Subcutaneous abdominal adipose tissue (tissue), 5 donors: ENCODE data around the gene MAP3K13.
"Not testable (repeated sequence)": the region's sequence is repeated elsewhere in the genome, so short reads cannot be mapped to it uniquely, and the experiment has no call there.

Source experiments
- H3K27ac ChIP-seq: one replicate; pipeline ENCODE4 v1.7.0; 2013; ENCODE audit warnings: low read depth, mild to moderate bottlenecking, inconsistent platforms, low read length, moderate library complexity
- H3K27me3 ChIP-seq, 5 donors: one replicate each; pipeline ENCODE4 v1.7.0; 2013; ENCODE audit warnings: low read length in 5 of 5, inconsistent platforms in 1 of 5; ENCODE audit not compliant: control insufficient read depth in 5 of 5, insufficient read depth in 4 of 5
- H3K36me3 ChIP-seq, 5 donors: one replicate each; pipeline ENCODE4 v1.7.0; 2013; ENCODE audit warnings: low read length in 5 of 5; ENCODE audit not compliant: control insufficient read depth in 5 of 5, insufficient read depth in 5 of 5
- H3K4me1 ChIP-seq, 5 donors: one replicate each; pipeline ENCODE4 v1.7.0; 2013; ENCODE audit warnings: low read length in 5 of 5, mild to moderate bottlenecking in 3 of 5, moderate library complexity in 1 of 5; ENCODE audit not compliant: control insufficient read depth in 5 of 5, insufficient read depth in 5 of 5
- H3K4me3 ChIP-seq, 5 donors: one replicate each; pipeline ENCODE4 v1.7.0; 2013; ENCODE audit warnings: low read length in 5 of 5, low read depth in 1 of 5
- H3K9ac ChIP-seq, 5 donors: one replicate each; pipeline ENCODE4 v1.7.0; 2013; ENCODE audit warnings: low read length in 5 of 5, mild to moderate bottlenecking in 4 of 5, moderate library complexity in 3 of 5
- H3K9me3 ChIP-seq, 5 donors: one replicate each; pipeline ENCODE4 v1.7.0; 2013; ENCODE audit warnings: low read length in 5 of 5; ENCODE audit not compliant: control insufficient read depth in 5 of 5
- donor health status: healthy.
- donor health status: healthy.
- donor health status: healthy.
- donor health status: healthy.
- donor health status: healthy.

MAP3K13 gene

DNA sequence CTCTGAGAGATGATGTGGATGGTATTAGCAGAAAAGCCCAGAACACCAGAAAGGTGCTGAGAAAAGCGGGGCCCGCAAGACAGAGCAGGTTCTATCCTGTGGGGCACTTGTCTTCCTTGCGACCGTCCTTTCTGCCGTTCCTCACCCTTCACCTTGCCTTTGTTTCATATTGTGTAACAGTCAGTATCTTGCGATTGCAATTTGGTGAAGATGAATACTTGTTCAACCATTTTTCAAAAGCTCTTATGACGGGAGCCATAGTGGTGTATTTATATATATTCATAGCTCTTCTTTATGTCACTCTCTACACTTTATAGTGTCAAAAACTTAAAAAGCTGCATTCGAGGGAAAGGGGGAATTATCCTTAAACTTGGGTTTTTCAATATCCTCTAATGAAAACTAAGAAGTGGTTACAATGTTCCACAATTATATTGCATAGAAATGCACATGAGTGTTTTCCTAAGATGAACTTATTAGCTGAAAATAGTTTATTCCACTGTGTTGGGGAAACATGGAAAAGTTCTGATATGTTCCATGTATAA, 797 bp downstream of the MAP3K13 start:
- H3K27me3 ChIP-seq = no peaks in the 10 kb centered on the region
- H3K27ac ChIP-seq = peak overlapping the region; percentile 94
- H3K9me3 ChIP-seq = no peaks in the 10 kb centered on the region
- no peaks in the 10 kb centered on the region for H3K36me3 ChIP-seq
- peaks cover 0 to 25% (median 19%) of the 10 kb centered on the region in 5 donors for H3K4me1 ChIP-seq
- peak overlapping the region; percentile 73 to 98 (median 93) for H3K9ac ChIP-seq
- peak overlapping the region; percentile 78 to 95 (median 95) for H3K4me3 ChIP-seq

DNA sequence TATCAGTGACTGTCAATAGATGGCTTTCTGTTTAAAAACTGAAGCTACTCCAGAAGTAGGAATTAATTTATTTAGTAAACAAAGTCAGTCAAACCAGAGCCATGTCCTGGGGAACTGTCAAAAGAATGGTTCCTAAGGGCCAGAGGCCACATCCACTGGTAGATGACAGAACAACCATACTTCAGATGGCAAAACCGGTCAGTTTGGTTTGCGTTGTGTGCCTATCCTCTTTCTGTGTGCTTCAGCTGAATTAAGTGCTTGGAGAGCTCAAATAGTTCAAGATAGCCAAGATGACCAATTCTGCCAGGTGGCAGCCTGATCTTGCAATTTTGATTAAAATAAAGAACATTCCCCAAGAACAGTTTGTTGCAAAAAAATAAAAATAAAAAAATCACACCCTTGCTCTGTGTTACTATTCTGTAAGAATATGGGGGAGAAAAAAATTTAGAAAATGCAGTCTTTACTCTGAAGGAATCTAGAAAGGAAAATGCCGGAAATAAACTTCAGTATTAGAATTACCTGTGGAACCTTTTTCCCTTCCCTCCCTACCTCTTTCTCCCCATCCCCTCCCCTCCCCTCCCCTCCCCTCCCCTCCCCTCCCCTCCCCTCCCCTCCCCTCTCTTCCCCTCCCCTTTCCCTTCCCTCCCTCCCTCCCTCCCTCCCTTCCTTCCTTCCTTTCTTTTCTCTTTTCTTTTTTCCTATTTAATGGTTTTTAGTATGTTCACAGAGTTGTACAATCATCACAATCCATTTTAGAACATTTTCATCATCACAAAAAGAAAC, 2.5 kb downstream of the MAP3K13 start:
- H3K36me3 ChIP-seq = no peaks in the 10 kb centered on the region

DNA sequence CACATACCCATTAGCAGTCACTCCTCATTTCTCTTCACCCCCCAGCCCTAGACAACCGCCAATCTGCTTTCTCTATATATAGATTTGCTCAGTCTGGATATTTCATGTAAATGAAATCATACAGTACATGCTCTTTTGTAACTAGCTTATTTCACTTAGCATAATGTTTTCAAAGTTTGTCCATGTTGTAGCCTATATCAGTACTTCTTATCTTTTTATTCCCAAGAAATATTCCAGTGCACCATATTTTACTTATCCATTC, 3.1 kb downstream of the MAP3K13 start:
- H3K9me3 ChIP-seq = no peaks in the 10 kb centered on the region
- H3K4me1 ChIP-seq = peaks cover 0 to 25% (median 19%) of the 10 kb centered on the region in 5 donors
- H3K36me3 ChIP-seq = no peaks in the 10 kb centered on the region
- H3K27me3 ChIP-seq = no peaks in the 10 kb centered on the region
- no peak overlapping the region for H3K27ac ChIP-seq
- H3K4me3 ChIP-seq = no peak overlapping the region
- H3K9ac ChIP-seq = no peak overlapping the region

More for the DNA sequence above, 2.5 kb downstream of the MAP3K13 start:
- Histone ChIP-seq H3K4me3 (no peak overlapping the region), H3K4me1 (peaks cover 0 to 25% (median 19%) of the 10 kb centered on the region in 5 donors), H3K9ac (peak overlapping the region in 1 of 5 donors; percentile 28), H3K27ac (peak overlapping the region; percentile 40), H3K27me3 (no peaks in the 10 kb centered on the region), H3K9me3 (no peaks in the 10 kb centered on the region)

DNA sequence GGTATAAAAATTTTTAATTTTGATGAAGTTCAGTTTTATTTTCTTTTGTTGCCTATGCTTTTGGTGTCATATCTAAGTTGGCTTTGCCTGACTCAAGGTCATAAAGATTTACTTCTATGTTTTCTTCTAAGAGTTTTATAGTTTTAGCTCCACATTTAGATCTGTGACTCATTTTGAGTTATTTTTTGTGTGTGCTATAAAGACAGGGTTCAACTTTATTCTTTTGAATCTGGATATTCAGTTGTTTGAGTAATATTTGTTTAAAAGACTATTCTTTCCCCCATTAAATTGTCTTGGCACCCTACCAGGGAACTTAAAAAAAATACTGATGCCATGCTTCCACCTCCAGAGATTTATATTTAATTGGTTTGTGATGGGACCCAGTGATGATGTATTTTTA, 4.0 kb downstream of the MAP3K13 start:
- no peaks in the 10 kb centered on the region for H3K27me3 ChIP-seq
- no peaks in the 10 kb centered on the region for H3K36me3 ChIP-seq
- H3K9ac ChIP-seq = no peak overlapping the region
- peaks cover 0 to 25% (median 19%) of the 10 kb centered on the region in 5 donors for H3K4me1 ChIP-seq
- H3K4me3 ChIP-seq = no peak overlapping the region
- no peaks in the 10 kb centered on the region for H3K9me3 ChIP-seq
- no peak overlapping the region for H3K27ac ChIP-seq

DNA sequence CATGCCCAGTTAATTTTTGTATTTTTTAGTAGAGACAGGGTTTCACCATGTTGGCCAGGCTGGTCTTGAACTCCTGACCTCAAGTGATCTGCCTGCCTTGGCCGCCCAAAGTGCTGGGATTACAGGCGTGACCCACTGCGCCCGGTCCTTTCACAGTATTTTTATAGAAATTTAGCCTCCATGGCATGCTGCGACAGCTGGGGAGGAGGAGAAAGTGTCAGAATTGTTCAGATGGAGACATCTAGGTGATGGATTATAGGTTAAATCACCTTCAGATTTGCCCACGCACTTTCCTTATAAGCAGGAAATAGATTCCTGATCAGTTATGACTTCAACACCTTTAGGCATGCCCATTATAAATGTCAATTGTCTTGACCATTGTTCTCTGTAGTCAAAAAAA, 7.4 kb downstream of the MAP3K13 start:
- not testable (repeated sequence) for H3K27me3 ChIP-seq, H3K36me3 ChIP-seq, H3K4me1 ChIP-seq, H3K4me3 ChIP-seq, H3K9ac ChIP-seq, H3K9me3 ChIP-seq, H3K27ac ChIP-seq

DNA sequence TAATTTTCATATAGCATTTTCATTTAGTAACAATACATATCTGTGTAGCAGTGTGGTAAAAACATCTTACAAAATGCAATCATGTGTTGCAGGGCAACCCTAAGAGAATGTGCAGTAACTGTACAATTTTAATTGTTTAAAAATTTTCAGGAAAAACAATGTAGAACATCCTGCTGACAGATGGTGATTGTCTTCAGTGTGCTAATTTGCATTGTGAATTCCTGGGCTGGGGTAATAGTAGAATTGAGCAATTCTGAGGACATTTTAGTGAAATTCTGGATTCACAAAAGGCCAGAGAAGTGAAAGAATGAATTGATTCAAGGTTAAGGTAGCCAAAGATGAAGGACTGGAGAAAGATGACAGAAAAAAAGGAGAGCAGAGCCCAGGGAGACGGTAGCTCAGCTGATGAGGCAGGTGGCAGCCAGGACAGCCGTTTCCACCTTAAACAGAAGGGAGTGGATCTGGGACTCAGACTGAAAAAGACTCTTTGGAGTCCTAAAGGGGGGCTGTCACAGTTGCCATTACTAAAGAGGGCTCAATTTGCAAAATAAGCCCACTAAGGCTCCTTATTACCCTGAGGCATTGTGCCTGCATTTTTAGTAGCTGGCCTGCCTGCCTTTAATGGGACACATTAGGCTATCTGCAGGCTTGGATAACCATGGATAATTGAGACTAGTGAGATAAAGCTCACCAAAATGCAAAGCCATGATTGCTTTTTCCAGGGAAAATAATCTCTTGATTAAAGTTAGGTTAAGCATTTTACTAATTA, 8.6 kb downstream of the MAP3K13 start:
- Histone ChIP-seq H3K4me1 (no peaks in the 10 kb centered on the region), H3K27me3 (no peaks in the 10 kb centered on the region), H3K9ac (no peak overlapping the region), H3K9me3 (no peaks in the 10 kb centered on the region), H3K27ac (no peak overlapping the region), H3K4me3 (no peak overlapping the region), H3K36me3 (no peaks in the 10 kb centered on the region)

DNA sequence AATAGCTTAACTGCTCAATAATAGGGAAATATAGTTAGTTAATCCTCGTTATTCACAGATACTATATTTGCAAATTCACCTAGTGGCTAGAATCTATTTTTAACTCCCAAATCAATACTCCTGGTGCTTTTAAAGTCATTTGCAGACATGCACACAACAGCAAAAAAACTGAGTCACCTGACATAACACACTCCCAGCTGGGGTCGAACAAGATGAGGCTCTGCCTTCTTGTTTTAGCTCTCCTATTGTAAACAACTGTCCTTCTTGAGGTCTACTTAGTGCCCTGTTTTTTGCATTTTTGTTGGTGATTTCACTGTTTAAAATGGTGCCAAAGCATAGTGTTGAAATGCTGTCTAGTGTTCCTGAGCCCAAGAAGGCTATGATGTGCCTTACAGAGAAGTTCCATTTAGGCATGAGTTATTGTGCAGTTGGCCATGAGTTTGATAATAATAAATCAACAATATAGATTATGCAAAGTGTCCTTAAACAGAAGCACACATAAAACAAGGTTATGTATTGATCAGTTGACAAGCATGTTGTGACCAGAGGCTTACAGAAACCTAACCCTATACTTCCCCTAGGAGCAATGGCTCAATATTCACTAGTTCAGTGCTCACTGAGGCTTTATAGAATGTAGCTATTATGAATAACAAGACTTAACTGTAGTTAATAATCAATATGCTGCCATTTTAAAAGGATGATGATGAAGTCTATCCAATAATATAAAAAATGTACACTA, 18.6 kb downstream of the MAP3K13 start:
- Histone ChIP-seq H3K4me1 (peaks cover 0 to 8% (median 4%) of the 10 kb centered on the region in 5 donors), H3K36me3 (no peaks in the 10 kb centered on the region), H3K4me3 (no peak overlapping the region), H3K27me3 (no peaks in the 10 kb centered on the region), H3K27ac (no peak overlapping the region), H3K9me3 (no peaks in the 10 kb centered on the region), H3K9ac (no peak overlapping the region)

DNA sequence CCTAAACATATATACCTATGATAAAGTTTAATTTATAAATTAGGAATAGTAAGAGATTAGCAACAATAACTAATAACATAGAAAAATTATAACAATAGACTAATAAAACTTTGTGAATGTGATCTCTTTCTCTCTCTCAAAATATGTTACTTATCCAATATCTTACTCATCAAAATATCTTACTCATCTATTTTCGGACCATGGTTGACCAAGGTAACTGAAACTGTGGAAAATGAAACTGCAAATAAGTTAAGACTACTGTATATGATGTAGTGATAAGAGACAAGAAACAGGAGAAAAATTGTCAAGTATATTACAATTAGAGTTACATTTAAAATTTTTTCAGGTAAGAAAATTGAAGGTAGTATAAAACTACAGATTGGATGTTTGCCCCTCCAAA, 19.2 kb downstream of the MAP3K13 start:
- no peak overlapping the region for H3K4me3 ChIP-seq
- H3K27ac ChIP-seq = no peak overlapping the region
- H3K4me1 ChIP-seq = peaks cover 0 to 8% (median 4%) of the 10 kb centered on the region in 5 donors
- no peaks in the 10 kb centered on the region for H3K36me3 ChIP-seq
- H3K9me3 ChIP-seq = no peaks in the 10 kb centered on the region
- H3K27me3 ChIP-seq = no peaks in the 10 kb centered on the region
- H3K9ac ChIP-seq = no peak overlapping the region

DNA sequence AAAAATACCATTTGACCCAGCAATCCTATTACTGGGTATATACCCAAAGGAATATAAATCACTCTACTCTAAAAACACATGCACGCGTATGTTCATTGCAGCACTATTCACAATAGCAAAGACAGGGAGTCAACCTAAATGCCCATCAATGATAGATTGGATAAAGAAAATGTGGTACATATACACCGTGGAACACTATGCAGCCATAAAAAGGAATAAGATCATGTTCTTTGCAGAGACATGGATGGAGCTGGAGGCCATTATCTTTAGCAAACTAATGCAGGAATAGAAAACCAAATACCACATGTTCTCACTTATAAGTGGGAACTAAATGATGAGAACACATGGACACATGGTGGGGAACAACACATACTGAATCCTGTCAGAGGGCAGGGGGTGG, 23.6 kb downstream of the MAP3K13 start:
- not testable (repeated sequence) for H3K4me3 ChIP-seq, H3K9ac ChIP-seq, H3K27ac ChIP-seq, H3K27me3 ChIP-seq, H3K36me3 ChIP-seq, H3K9me3 ChIP-seq, H3K4me1 ChIP-seq

DNA sequence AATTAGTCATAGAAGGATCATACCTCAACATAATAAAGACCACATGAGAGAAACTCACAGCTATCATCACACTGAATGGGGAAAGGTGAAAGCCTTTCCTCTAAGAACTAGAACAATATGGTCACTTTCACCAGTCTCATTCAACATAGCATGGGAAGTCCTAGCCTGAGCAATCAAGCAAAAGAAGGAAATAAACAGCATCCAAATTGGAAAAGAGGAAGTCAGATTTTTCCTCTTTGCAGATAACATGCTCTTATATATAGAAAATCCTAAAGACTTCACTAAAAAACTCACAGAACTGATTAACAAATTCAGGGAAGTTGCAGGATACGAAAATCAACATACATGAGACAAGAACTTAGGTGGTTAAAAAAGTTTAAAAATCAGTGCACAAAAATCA, 24.7 kb downstream of the MAP3K13 start:
- Histone ChIP-seq H3K36me3 (no peaks in the 10 kb centered on the region), H3K9me3 (no peaks in the 10 kb centered on the region), H3K27ac (no peak overlapping the region)

More for the DNA sequence above, 24.7 kb downstream of the MAP3K13 start:
- H3K4me3 ChIP-seq = no peak overlapping the region
- H3K9ac ChIP-seq = no peak overlapping the region
- H3K27me3 ChIP-seq = no peaks in the 10 kb centered on the region
- H3K4me1 ChIP-seq = no peaks in the 10 kb centered on the region
